ENCODE data around the gene MGAT4B. TPM values are rescaled to one million over a fixed set of nuclear protein-coding genes. Genes with fewer than 3 reads are reported as not detected.

Gene MGAT4B
- total RNA-seq, 2 donors from 2014 or later = 56.1 to 68.5 TPM

DNA sequence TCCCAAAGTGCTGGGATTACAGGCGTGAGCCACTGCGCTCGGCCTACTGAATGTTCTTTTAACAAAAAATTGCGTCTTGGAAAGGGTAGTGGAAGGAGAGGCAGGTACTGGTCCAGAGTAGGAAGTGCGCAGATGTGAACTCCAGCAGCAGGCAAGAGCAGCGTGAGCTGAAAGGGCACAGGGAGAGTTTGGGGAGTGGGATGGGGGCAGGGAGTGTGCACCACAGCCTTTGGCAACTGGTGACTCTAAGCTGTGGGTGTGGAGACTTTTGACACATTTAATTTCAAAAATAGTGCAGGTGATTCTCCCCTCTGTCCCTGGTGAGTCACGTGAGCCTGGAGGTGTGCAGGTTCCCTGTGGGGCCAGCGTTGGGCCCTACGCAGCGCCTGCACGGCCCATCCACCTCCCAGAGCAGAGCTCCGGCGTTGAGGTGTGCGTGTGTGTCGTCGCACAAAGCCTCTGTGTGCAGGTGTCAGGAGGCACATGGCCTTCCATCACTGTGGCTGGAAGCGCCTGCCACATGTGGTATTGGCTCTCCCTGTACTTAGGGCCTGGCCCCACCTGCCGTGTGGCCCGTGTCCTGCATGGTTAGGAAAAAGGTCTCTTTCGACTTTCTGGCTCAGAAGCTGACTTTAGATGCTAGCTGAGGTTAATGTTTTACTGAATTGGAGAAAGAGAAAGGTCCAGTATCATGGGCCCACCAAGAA, 25.5 kb upstream of the MGAT4B start:
- Mint-ChIP-seq H3K9me3 (no peaks in the 10 kb centered on the region), H3K4me3 (no peak overlapping the region), H3K36me3 (ENCODE audit: low read depth) (peaks cover 90% of the 10 kb centered on the region), H3K4me1 (peaks cover 31% of the 10 kb centered on the region), H3K27ac (peak overlapping the region; percentile 54), H3K27me3 (no peaks in the 10 kb centered on the region)
- no peak for ATAC-seq (replicated peaks)

GRCh38 chr5:179830818-179831468, 24.3 kb upstream of the MGAT4B start:
- Mint-ChIP-seq H3K27me3 (no peaks in the 10 kb centered on the region), H3K27ac (peak overlapping the region; percentile 33), H3K4me3 (no peak overlapping the region), H3K9me3 (no peaks in the 10 kb centered on the region), H3K36me3 (ENCODE audit: low read depth) (peaks cover 90% of the 10 kb centered on the region), H3K4me1 (peaks cover 18% of the 10 kb centered on the region)
- ATAC-seq (replicated peaks) = no peak

- H3K9me3 Mint-ChIP-seq = no peaks in the 10 kb centered on the region
- H3K27ac Mint-ChIP-seq = peak overlapping the region; percentile 87
- ATAC-seq (replicated peaks) = no peak
- H3K36me3 Mint-ChIP-seq (ENCODE audit: low read depth) = peaks cover 92% of the 10 kb centered on the region
- no peaks in the 10 kb centered on the region for H3K27me3 Mint-ChIP-seq
- H3K4me3 Mint-ChIP-seq = no peak overlapping the region
- peaks cover 17% of the 10 kb centered on the region for H3K4me1 Mint-ChIP-seq
Measured at GRCh38 chr5:179829732-179830435, 23.2 kb upstream of the MGAT4B start.

- no peak for ATAC-seq (replicated peaks)
- H3K36me3 Mint-ChIP-seq (ENCODE audit: low read depth) = peaks cover 100% of the 10 kb centered on the region
- peaks cover 21% of the 10 kb centered on the region for H3K4me1 Mint-ChIP-seq
- H3K4me3 Mint-ChIP-seq = no peak overlapping the region
- no peaks in the 10 kb centered on the region for H3K27me3 Mint-ChIP-seq
- no peaks in the 10 kb centered on the region for H3K9me3 Mint-ChIP-seq
- peak overlapping the region; percentile 87 for H3K27ac Mint-ChIP-seq
Measured at GRCh38 chr5:179828756-179829421, 22.2 kb upstream of the MGAT4B start.

- peak; percentile 98 for ATAC-seq (replicated peaks)
- Mint-ChIP-seq H3K4me3 (peak overlapping the region; percentile 59), H3K27ac (peak overlapping the region; percentile 87), H3K36me3 (ENCODE audit: low read depth) (peaks cover 100% of the 10 kb centered on the region), H3K27me3 (no peaks in the 10 kb centered on the region), H3K4me1 (peaks cover 14% of the 10 kb centered on the region), H3K9me3 (no peaks in the 10 kb centered on the region)
Measured at GRCh38 chr5:179827680-179828079, 21.0 kb upstream of the MGAT4B start.

DNA sequence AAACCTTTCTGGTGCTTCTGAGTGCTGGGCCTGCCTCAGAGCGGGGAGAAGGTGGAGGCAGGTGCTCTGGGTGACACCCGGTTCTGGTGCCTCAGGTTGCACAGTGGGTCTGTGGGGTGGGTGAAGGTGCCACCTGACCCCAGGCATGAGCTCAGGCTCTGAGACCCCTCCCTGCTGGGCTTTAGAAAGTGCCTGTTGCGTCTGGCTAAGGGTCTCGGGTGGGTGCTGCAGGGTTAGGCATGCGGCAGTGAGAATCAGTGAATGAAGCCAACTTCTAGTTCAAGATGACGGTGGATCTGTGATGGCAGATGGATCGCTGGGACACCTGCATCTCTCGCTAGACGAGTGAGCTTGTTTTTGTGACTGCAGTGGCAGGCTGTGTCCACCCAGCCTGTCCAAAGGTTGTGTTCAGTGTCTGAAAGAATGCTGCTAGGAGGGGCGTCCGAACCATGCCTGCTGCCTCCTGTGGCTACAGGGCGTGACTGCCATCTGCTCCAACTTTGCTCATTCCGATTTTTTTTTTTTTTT, 19.1 kb upstream of the MGAT4B start:
- H3K9me3 Mint-ChIP-seq = no peaks in the 10 kb centered on the region
- peaks cover 95% of the 10 kb centered on the region for H3K36me3 Mint-ChIP-seq (ENCODE audit: low read depth)
- H3K4me3 Mint-ChIP-seq = no peak overlapping the region
- no peaks in the 10 kb centered on the region for H3K27me3 Mint-ChIP-seq
- no peak overlapping the region for H3K27ac Mint-ChIP-seq
- peaks cover 20% of the 10 kb centered on the region for H3K4me1 Mint-ChIP-seq
- no peak for ATAC-seq (replicated peaks)

DNA sequence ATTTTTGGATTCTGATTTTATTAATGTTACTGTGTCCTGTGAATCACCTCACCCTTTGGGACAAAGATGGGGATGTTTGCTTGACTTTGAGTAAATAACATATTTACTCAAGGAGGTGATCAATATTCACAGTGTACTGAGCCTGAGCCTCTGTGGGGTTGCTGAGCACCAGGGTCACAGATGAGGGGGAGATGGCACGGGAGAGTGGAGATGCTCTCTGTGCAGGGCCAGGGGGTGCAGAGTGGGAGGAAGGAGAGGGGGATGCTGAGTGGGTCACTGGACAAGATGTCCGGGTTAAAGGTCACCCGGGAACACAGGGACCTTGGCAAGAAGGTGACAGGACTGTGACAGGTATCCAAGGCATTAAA, 18.1 kb upstream of the MGAT4B start:
- Mint-ChIP-seq H3K36me3 (ENCODE audit: low read depth) (peaks cover 87% of the 10 kb centered on the region), H3K4me3 (peak overlapping the region; percentile 32), H3K27me3 (no peaks in the 10 kb centered on the region), H3K4me1 (peaks cover 25% of the 10 kb centered on the region), H3K27ac (peak overlapping the region; percentile 75), H3K9me3 (no peaks in the 10 kb centered on the region)
- ATAC-seq (replicated peaks) = no peak

- ATAC-seq (replicated peaks) = no peak
- H3K27me3 Mint-ChIP-seq = no peaks in the 10 kb centered on the region
- H3K4me1 Mint-ChIP-seq = peaks cover 25% of the 10 kb centered on the region
- peak overlapping the region; percentile 75 for H3K27ac Mint-ChIP-seq
- H3K36me3 Mint-ChIP-seq (ENCODE audit: low read depth) = peaks cover 85% of the 10 kb centered on the region
- H3K4me3 Mint-ChIP-seq = peak overlapping the region; percentile 32
- no peaks in the 10 kb centered on the region for H3K9me3 Mint-ChIP-seq
Measured at GRCh38 chr5:179823937-179824744, 17.5 kb upstream of the MGAT4B start.

- Mint-ChIP-seq H3K4me3 (peak overlapping the region; percentile 87), H3K9me3 (no peaks in the 10 kb centered on the region), H3K4me1 (peaks cover 18% of the 10 kb centered on the region), H3K36me3 (ENCODE audit: low read depth) (peaks cover 69% of the 10 kb centered on the region), H3K27me3 (no peaks in the 10 kb centered on the region), H3K27ac (peak overlapping the region; percentile 92)
- ATAC-seq (replicated peaks) = no peak
Measured at GRCh38 chr5:179822444-179822990, 15.9 kb upstream of the MGAT4B start.

DNA sequence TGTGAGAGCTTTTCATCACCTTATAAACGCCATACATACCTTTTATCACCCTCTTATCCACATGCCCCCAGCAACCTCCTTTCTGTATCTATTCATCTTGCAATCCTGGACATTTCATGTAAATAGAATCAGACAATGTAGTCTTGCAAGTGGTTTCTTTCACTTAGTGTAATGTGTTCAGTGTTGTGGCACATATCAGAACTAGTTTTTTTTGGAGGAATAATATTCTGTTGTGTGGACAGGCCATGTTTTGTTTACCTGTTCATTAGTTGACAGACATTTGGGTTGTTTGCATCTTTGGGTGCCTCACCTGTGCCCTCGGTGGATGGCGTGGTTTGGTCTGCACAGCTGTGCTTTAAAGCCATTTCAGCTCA, 15.4 kb upstream of the MGAT4B start:
- peak overlapping the region; percentile 92 for H3K27ac Mint-ChIP-seq
- H3K9me3 Mint-ChIP-seq = no peaks in the 10 kb centered on the region
- H3K36me3 Mint-ChIP-seq (ENCODE audit: low read depth) = peaks cover 64% of the 10 kb centered on the region
- peaks cover 16% of the 10 kb centered on the region for H3K4me1 Mint-ChIP-seq
- ATAC-seq (replicated peaks) = no peak
- H3K4me3 Mint-ChIP-seq = peak overlapping the region; percentile 87
- H3K27me3 Mint-ChIP-seq = no peaks in the 10 kb centered on the region

DNA sequence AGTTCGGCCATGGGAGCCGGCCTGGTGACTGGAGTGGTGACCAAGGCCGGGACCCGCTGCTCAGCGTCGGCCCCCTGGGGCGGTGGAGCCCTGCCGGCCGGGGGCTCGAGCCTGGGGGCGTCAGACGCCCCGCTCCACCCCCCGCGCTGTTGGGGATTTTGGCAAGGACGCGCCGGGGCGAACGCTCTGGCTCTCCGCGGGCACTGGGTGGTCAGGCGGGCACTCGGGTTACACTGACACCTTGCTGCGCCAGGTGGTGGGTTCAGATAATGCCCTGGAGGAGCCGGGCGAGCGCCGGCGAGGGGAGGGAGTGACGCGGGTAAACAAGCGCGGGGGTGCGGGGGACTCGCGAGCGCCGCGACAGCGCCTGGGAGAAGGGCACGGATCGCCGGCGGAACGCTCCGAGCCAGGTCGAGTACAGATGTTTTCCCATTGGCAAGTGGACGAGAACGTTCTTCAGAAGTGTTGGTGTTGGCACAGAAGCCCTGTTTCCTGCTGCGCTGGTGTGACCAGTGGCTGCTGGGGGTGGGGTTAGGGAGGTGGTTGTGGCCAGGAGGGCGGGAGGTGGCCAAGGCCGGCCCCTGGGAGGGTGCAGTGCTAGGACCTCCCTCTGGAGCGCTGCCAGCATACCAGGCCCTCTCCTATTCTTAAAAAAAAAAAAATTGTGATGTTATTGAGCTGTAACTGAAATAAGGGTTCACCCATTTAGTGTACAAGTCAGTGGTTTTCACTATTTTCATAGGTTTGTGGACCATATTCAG, 14.8 kb upstream of the MGAT4B start:
- Mint-ChIP-seq H3K4me3 (peak overlapping the region; percentile 87), H3K36me3 (ENCODE audit: low read depth) (peaks cover 58% of the 10 kb centered on the region), H3K27me3 (no peaks in the 10 kb centered on the region), H3K4me1 (peaks cover 16% of the 10 kb centered on the region), H3K27ac (peak overlapping the region; percentile 92), H3K9me3 (no peaks in the 10 kb centered on the region)
- ATAC-seq (replicated peaks) = peak; percentile 64

DNA sequence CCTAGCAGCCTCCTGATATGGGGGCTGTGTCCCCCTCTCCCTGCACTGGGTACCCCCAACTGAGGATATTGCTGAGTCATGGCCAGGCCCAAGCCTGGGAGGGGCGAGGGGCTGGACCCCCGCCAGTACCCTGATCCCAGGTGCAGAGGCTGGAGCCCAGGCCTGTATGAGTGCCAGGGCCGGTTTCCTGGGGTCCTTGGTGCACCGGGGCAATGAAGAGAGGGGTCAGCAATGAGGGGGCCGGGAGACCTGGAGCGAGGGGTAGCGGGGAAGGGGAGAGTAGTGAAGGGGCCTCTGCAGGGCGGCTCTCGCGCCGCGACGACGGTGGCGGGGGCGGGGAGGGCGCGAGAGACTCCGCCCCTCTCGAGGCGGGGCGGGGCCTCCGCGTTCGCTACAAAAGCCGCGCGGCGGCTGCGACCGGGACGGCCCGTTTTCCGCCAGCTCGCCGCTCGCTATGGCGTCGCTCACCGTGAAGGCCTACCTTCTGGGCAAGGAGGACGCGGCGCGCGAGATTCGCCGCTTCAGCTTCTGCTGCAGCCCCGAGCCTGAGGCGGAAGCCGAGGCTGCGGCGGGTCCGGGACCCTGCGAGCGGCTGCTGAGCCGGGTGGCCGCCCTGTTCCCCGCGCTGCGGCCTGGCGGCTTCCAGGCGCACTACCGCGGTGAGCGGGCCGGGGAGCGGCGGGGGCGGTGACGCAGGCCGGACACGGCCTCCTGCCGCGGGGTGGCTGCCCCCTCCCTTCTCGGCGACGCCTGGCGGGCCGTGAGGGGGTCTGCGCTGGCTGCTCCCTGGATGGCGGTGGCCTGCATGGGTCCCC, 14.0 kb upstream of the MGAT4B start, which contains the start of gene SQSTM1:
Gene SQSTM1 (plus strand): TSS at position 423 of the 815 bp plus-strand sequence. CDS start 32 bp downstream, at position 455.
- peak within 1 kb of the TSS; percentile 87 for H3K4me3 Mint-ChIP-seq
- peak; percentile 53 for ATAC-seq (replicated peaks)
- peaks cover 18% of the 10 kb centered on the region for H3K4me1 Mint-ChIP-seq
- H3K27me3 Mint-ChIP-seq = no peaks in the 10 kb centered on the region
- no peaks in the 10 kb centered on the region for H3K9me3 Mint-ChIP-seq
- peak within 1 kb of the TSS; percentile 92 for H3K27ac Mint-ChIP-seq
- peaks cover 53% of the 10 kb centered on the region for H3K36me3 Mint-ChIP-seq (ENCODE audit: low read depth)

All from activated T-helper 17 cell treated with anti-CD3 and anti-CD28 coated beads, Interleukin-2, amount 50 U/mL, for 72 hours (primary cell).